GM12873 (cell line): ENCODE results near the gene KAZN.

ENCODE experiments used
- CTCF ChIP-seq: IDR thresholded peaks from 2 replicates; pipeline ENCODE4 v1.5.1; 2012; ENCODE audit warnings: low read depth, mild to moderate bottlenecking, moderate library complexity, low read length, control low read depth; ENCODE audit not compliant: insufficient read depth; ENCODE audit errors: missing control alignments

The KAZN gene

GRCh38 chr1:14923727-14924452, 325.4 kb downstream of the KAZN start:
- TF ChIP-seq CTCF: no peak

- no peak for TF ChIP-seq CTCF
Observed at GRCh38 chr1:14924455-14925331, 326.2 kb downstream of the KAZN start.

DNA sequence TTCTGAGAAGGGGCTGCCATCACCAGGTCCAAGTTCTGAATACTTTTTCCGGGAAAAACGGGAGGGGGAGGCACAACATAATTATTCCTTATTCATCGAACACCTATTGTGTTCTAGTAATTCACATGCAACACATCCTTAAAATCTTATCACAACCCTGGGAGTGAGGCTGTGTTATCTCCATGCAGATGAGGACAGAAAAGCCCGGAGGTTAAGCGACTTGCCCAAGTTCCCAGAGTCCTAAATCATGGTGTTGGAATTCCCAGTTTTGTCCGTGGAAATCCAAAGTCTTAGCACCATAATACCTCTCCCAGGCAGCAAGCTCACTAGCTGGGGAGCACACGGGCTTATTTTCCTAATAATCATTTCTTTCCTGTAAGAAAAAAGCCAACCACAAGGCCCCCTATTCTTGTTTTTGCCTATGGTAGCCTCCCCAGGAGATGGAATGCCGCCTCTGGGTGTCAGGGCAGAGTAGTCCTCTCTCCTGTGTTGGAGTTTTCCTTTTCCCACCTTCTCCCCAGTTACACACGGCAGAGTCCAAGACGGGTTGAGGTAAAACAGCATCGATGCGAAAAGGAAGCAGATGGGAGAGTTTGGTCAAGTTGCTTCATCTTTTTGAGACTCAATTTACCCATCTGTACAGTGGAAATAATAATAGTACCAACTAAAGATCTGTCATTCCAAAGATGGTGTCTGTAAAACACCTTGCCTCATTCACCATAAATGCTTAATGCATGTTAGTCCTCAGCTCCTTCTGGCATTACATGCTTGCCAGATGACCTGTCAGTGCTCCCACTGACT, 327.1 kb downstream of the KAZN start:
- TF ChIP-seq CTCF: no peak

DNA sequence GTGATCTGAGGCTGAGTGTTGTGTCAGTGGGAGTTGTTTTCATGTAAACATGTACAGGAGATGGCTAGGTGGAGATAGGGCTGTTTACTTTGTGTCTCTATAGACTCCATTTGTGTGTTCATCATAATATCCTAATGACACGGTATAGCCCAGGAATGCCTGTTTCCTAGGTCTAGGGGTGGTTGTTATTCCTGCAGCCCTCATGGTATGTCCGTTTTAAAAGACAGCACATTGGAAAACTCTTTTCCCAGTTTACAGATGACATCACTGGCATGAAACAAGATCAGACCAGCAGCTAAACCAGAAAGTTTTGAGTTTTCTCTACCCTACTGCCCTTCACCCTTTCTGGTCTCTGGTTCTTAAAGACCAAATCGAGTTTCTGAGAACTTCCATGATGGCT, 327.7 kb downstream of the KAZN start:
- TF ChIP-seq CTCF: no peak

- no peak for TF ChIP-seq CTCF
Observed at GRCh38 chr1:14926818-14927575, 328.5 kb downstream of the KAZN start.

GRCh38 chr1:14928412-14928811, 329.9 kb downstream of the KAZN start:
- no peak for TF ChIP-seq CTCF
